H9 (cell line): ENCODE measurements around the gene SNAP47. TPM values are rescaled to one million over a fixed set of nuclear protein-coding genes. Genes with fewer than 3 reads are reported as not detected.

ENCODE experiments used
- DNase-seq: peaks from one replicate; pipeline ENCODE4 v3.0.0-alpha.2; 2017
- H2AFZ ChIP-seq: one replicate; pipeline ENCODE4 v1.6.1; 2013; ENCODE audit warnings: mild to moderate bottlenecking, low read length, control low read depth, moderate library complexity
- H2AK5ac ChIP-seq: 2 replicates; pipeline ENCODE4 v1.6.1; 2013; ENCODE audit warnings: low read length, control low read depth, mixed read lengths; ENCODE audit not compliant: insufficient read length
- H2BK120ac ChIP-seq: one replicate; pipeline ENCODE4 v1.6.1; 2013; ENCODE audit warnings: low read depth, mild to moderate bottlenecking, low read length, control low read depth, inconsistent platforms; ENCODE audit not compliant: poor library complexity, severe bottlenecking
- H2BK12ac ChIP-seq: 2 replicates; pipeline ENCODE4 v1.6.1; 2013; ENCODE audit warnings: low read length, control low read depth, mixed read lengths, low read depth; ENCODE audit not compliant: insufficient read length
- H2BK15ac ChIP-seq: 2 replicates; pipeline ENCODE4 v1.6.1; 2013; ENCODE audit warnings: low read depth, low read length, control low read depth
- H2BK20ac ChIP-seq: one replicate; pipeline ENCODE4 v1.6.1; 2013; ENCODE audit warnings: low read depth, mild to moderate bottlenecking, low read length, control low read depth, inconsistent platforms; ENCODE audit not compliant: poor library complexity, severe bottlenecking
- H2BK5ac ChIP-seq: 2 replicates; pipeline ENCODE4 v1.6.1; 2013; ENCODE audit warnings: low read length, control low read depth, mixed read lengths; ENCODE audit not compliant: insufficient read length
- H3K14ac ChIP-seq: 2 replicates; pipeline ENCODE4 v1.6.1; 2013; ENCODE audit warnings: low read length, control low read depth; ENCODE audit not compliant: insufficient read depth
- H3K18ac ChIP-seq: 2 replicates; pipeline ENCODE4 v1.6.1; 2013; ENCODE audit warnings: low read depth, mild to moderate bottlenecking, mixed read lengths, low read length, control low read depth; ENCODE audit not compliant: insufficient read length
- H3K23ac ChIP-seq: 2 replicates; pipeline ENCODE4 v1.6.1; 2013; ENCODE audit warnings: low read length, control low read depth, mixed read lengths, low read depth; ENCODE audit not compliant: insufficient read length
- H3K23me2 ChIP-seq: 2 replicates; pipeline ENCODE4 v1.6.1; 2013; ENCODE audit warnings: low read depth, mild to moderate bottlenecking, mixed read lengths, low read length, control low read depth; ENCODE audit not compliant: insufficient read length, poor library complexity, severe bottlenecking
- H3K27ac ChIP-seq: 2 replicates; pipeline ENCODE4 v1.5.1; 2013; ENCODE audit warnings: low read length, control low read depth, mixed read lengths, low read depth; ENCODE audit not compliant: insufficient read length
- H3K27me3 ChIP-seq: 2 replicates; pipeline ENCODE4 v1.6.1; 2013; ENCODE audit warnings: low read length, control low read depth, inconsistent platforms; ENCODE audit not compliant: insufficient read depth
- H3K4ac ChIP-seq: 2 replicates; pipeline ENCODE4 v1.6.1; 2013; ENCODE audit warnings: low read depth, mild to moderate bottlenecking, control low read depth, inconsistent platforms, low read length, moderate library complexity
- H3K4me1 ChIP-seq: 2 replicates; pipeline ENCODE4 v1.6.1; 2013; ENCODE audit warnings: low read length, control low read depth, inconsistent platforms; ENCODE audit not compliant: insufficient read depth
- H3K4me2 ChIP-seq: 2 replicates; pipeline ENCODE4 v1.6.1; 2013; ENCODE audit warnings: low read length, control low read depth, mixed read lengths; ENCODE audit not compliant: insufficient read length, insufficient read depth
- H3K56ac ChIP-seq: 2 replicates; pipeline ENCODE4 v1.6.1; 2013; ENCODE audit warnings: low read depth, mild to moderate bottlenecking, mixed read lengths, low read length, control low read depth; ENCODE audit not compliant: insufficient read length
- H3K79me1 ChIP-seq: 2 replicates; pipeline ENCODE4 v1.6.1; 2013; ENCODE audit warnings: low read depth, mild to moderate bottlenecking, moderate library complexity, low read length, control low read depth, inconsistent platforms; ENCODE audit not compliant: insufficient read depth, poor library complexity, severe bottlenecking
- H3K79me2 ChIP-seq: 2 replicates; pipeline ENCODE4 v1.6.1; 2013; ENCODE audit warnings: low read length, control low read depth, inconsistent platforms; ENCODE audit not compliant: insufficient read depth
- H3K9ac ChIP-seq: 2 replicates; pipeline ENCODE4 v1.6.1; 2013; ENCODE audit warnings: low read length, control low read depth, mixed read lengths; ENCODE audit not compliant: insufficient read length; ENCODE audit errors: extremely low read depth
- H3K9me3 ChIP-seq: one replicate; pipeline ENCODE4 v1.6.1; 2013; ENCODE audit warnings: low read depth, low read length, inconsistent platforms; ENCODE audit not compliant: control insufficient read depth
- H3T11ph ChIP-seq: one replicate; pipeline ENCODE4 v1.6.1; 2013; ENCODE audit warnings: mild to moderate bottlenecking, low read length, control low read depth, inconsistent platforms
- H4K20me1 ChIP-seq: one replicate; pipeline ENCODE4 v1.6.1; 2013; ENCODE audit not compliant: control insufficient read depth, insufficient read length, insufficient read depth
- H4K5ac ChIP-seq: 2 replicates; pipeline ENCODE4 v1.6.1; 2013; ENCODE audit warnings: low read depth, mild to moderate bottlenecking, mixed read lengths, low read length, control low read depth; ENCODE audit not compliant: insufficient read length
- H4K8ac ChIP-seq: replicated peaks from 2 replicates; pipeline ENCODE4 v1.6.1; 2013; ENCODE audit warnings: low read length, control low read depth, mixed read lengths, low read depth; ENCODE audit not compliant: insufficient read length
- H4K91ac ChIP-seq: 2 replicates; pipeline ENCODE4 v1.6.1; 2013; ENCODE audit warnings: low read depth, mild to moderate bottlenecking, moderate library complexity, mixed read lengths, low read length, control low read depth; ENCODE audit not compliant: insufficient read length
- H3K27ac Mint-ChIP-seq, 3 experiments: 2 replicates in 2 of 3; 3 replicates in 1 of 3; pipeline ENCODE4 v1.8.0; 2020 to 2021; ENCODE audit warnings: mixed read lengths in 3 of 3, mild to moderate bottlenecking in 1 of 3, moderate library complexity in 1 of 3
- H3K27me3 Mint-ChIP-seq: 2 replicates; pipeline ENCODE4 v1.8.0; 2021; ENCODE audit warnings: low read depth, mild to moderate bottlenecking, moderate library complexity, mixed read lengths
- H3K36me3 Mint-ChIP-seq, 3 experiments: 2 replicates in 2 of 3; 3 replicates in 1 of 3; pipeline ENCODE4 v1.8.0; 2020 to 2021; ENCODE audit warnings: low read depth in 3 of 3, mixed read lengths in 3 of 3; ENCODE audit not compliant: insufficient read depth in 1 of 3
- H3K4me1 Mint-ChIP-seq, 2 experiments: 2 replicates each; pipeline ENCODE4 v1.8.0; 2020; ENCODE audit warnings: mixed read lengths in 2 of 2
- H3K4me3 Mint-ChIP-seq, 2 experiments: 2 replicates in 1 of 2; 3 replicates in 1 of 2; pipeline ENCODE4 v1.8.0; 2020 to 2021; ENCODE audit warnings: mild to moderate bottlenecking in 2 of 2, mixed read lengths in 2 of 2, moderate library complexity in 1 of 2
- H3K9me3 Mint-ChIP-seq, 2 experiments: 2 replicates in 1 of 2; 3 replicates in 1 of 2; pipeline ENCODE4 v1.8.0; 2020; ENCODE audit warnings: mild to moderate bottlenecking in 2 of 2, mixed read lengths in 2 of 2, moderate library complexity in 1 of 2
- CTCF ChIP-seq: fragments of 200-600 bp; sonication (generic); conservative IDR thresholded peaks from 3 replicates; pipeline ENCODE4 v1.8.0; 2021; ENCODE audit warnings: antibody characterized with exemption, mild to moderate bottlenecking
- WGBS: extraction: QIAGEN DNeasy Blood & Tissue Kit; methylation state at CpG from one replicate; pipeline ENCODE4 v1.1.7; 2013; ENCODE audit warnings: missing lambda C conversion rate, low lambda C conversion rate, mixed read lengths; ENCODE audit not compliant: insufficient read length; ENCODE audit errors: extremely low coverage; 5-methylcytosine and 5-hydroxymethylcytosine counted together
- total RNA-seq: library from RNA; stranded (reverse); gene quantifications from 2 replicates; pipeline ENCODE4 v1.2.1, GENCODE V29; 2021

SNAP47 gene
- total RNA-seq, 1 experiment from 2014 or later: 44.1 TPM

GRCh38 chr1:227780101-227781044 is 45.1 kb downstream of the SNAP47 start:
- no peaks in the 10 kb centered on the region for H4K20me1 ChIP-seq
- H4K91ac ChIP-seq: no peak overlapping the region
- H3K4me2 ChIP-seq: no peak overlapping the region
- H3K23ac ChIP-seq: no peak overlapping the region
- TF ChIP-seq CTCF: no peak
- H3K23me2 ChIP-seq: no peaks in the 10 kb centered on the region
- peaks cover 2 to 15% (median 11%) of the 10 kb centered on the region in 3 experiments; a peak in 5 of 7 replicates for H3K36me3 Mint-ChIP-seq
- H2BK5ac ChIP-seq: no peak overlapping the region
- no peak overlapping the region for H3K14ac ChIP-seq
- H3K4ac ChIP-seq: no peak overlapping the region
- H3T11ph ChIP-seq: no peak overlapping the region
- H3K27ac Mint-ChIP-seq: no peak overlapping the region; a peak in 1 of 7 replicates
- H3K79me1 ChIP-seq: no peaks in the 10 kb centered on the region
- H4K8ac ChIP-seq: no peak overlapping the region
- no CpG with 5 or more reads among the region's 23 CpGs for WGBS
- no peaks in the 10 kb centered on the region for H3K9me3 ChIP-seq
- peak; percentile 22 for DNase-seq
- H3K9me3 Mint-ChIP-seq: no peaks in the 10 kb centered on the region
- no peaks in the 10 kb centered on the region for H3K4me1 ChIP-seq
- H3K79me2 ChIP-seq: no peaks in the 10 kb centered on the region
- no peak overlapping the region for H2BK12ac ChIP-seq
- H3K4me1 Mint-ChIP-seq: no peaks in the 10 kb centered on the region
- H2BK120ac ChIP-seq: no peak overlapping the region
- H3K27me3 Mint-ChIP-seq: no peaks in the 10 kb centered on the region; the same call in none of the 2 replicates
- no peak overlapping the region for H3K27ac ChIP-seq
- no peak overlapping the region for H4K5ac ChIP-seq
- no peak overlapping the region for H3K4me3 Mint-ChIP-seq
- no peak overlapping the region for H3K56ac ChIP-seq
- no peak overlapping the region for H2AK5ac ChIP-seq
- no peak overlapping the region for H2BK15ac ChIP-seq
- H3K18ac ChIP-seq: no peak overlapping the region
- H2BK20ac ChIP-seq: no peak overlapping the region
- H3K9ac ChIP-seq: no peak overlapping the region
- H2AFZ ChIP-seq: no peak overlapping the region
- no peaks in the 10 kb centered on the region for H3K27me3 ChIP-seq
